ENCODE measurements around the gene MBNL1. TPM values are rescaled to one million over a fixed set of nuclear protein-coding genes. Genes with fewer than 3 reads are reported as not detected.

Gene MBNL1
- total RNA-seq, 1 experiment from 2014 or later = 201 TPM

DNA sequence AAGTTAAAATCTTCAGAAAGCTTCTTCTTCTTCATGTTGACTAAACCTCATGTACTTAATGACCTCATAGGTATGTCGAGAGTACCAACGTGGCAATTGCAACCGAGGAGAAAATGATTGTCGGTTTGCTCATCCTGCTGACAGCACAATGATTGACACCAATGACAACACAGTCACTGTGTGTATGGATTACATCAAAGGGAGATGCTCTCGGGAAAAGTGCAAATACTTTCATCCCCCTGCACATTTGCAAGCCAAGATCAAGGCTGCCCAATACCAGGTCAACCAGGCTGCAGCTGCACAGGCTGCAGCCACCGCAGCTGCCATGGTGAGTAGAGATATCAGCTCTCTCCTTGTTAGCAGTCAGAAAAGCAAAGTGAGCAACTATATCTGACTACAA is 176.5 kb downstream of the MBNL1 start:
- no peak for DNase-seq (ENCODE audit: low read depth)

DNA sequence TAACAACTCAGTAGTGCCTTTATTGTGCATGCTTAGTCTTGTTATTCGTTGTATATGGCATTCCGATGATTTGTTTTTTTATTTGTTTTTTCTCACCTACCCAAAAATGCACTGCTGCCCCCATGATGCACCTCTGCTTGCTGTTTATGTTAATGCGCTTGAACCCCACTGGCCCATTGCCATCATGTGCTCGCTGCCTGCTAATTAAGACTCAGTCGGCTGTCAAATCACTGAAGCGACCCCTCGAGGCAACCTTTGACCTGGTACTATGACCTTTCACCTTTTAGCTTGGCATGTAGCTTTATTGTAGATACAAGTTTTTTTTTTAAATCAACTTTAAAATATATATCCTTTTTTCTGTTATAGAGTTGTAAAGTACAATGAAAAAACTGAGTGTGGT is 177.8 kb downstream of the MBNL1 start:
- no peak for DNase-seq (ENCODE audit: low read depth)

GRCh38 chr3:152447511-152447910 is 178.8 kb downstream of the MBNL1 start:
- no peak for DNase-seq (ENCODE audit: low read depth)

GRCh38 chr3:152448091-152448490 is 179.4 kb downstream of the MBNL1 start:
- no peak for DNase-seq (ENCODE audit: low read depth)

GRCh38 chr3:152452318-152452717 is 183.6 kb downstream of the MBNL1 start:
- DNase-seq (ENCODE audit: low read depth) = peak; percentile 27

DNA sequence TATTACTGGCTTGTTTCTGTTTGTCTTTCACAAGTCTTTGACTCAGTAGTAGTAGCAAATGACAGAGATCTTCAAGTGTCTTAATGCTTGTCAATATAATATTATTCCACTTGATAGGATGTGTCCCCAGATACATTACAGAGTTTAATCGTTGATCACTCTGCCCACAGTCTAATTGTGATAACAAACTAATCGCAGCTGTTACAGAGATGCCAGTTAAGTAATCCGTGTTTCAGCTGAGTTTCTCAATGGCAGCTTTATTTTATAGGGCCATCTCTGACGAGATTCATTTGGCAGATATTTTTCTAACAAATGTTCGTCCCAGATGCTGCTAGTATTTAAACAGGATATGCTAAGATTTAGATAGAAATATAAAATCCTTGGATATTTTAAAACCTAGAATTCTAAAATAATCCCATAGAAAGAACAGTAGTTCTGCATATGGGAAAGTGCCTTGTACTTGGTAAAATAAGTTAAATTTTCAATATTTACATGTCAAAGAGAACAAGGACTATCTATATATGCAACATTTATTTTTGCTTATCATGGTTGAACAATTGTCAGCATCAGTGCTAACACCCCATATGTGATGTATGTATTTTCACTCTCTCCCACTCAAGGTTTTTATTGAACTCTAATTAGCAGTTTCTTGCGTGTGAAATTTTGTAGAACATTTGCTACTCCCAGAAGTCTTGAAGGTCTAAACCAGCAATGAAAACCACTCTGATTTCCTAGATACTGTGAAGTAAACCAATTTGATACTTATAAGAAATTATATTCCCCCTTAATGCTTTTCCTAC is 185.5 kb downstream of the MBNL1 start:
- no peak for DNase-seq (ENCODE audit: low read depth)

- DNase-seq (ENCODE audit: low read depth) = no peak
These were observed 187.3 kb downstream of the MBNL1 start for GRCh38 chr3:152455989-152456388.

DNA sequence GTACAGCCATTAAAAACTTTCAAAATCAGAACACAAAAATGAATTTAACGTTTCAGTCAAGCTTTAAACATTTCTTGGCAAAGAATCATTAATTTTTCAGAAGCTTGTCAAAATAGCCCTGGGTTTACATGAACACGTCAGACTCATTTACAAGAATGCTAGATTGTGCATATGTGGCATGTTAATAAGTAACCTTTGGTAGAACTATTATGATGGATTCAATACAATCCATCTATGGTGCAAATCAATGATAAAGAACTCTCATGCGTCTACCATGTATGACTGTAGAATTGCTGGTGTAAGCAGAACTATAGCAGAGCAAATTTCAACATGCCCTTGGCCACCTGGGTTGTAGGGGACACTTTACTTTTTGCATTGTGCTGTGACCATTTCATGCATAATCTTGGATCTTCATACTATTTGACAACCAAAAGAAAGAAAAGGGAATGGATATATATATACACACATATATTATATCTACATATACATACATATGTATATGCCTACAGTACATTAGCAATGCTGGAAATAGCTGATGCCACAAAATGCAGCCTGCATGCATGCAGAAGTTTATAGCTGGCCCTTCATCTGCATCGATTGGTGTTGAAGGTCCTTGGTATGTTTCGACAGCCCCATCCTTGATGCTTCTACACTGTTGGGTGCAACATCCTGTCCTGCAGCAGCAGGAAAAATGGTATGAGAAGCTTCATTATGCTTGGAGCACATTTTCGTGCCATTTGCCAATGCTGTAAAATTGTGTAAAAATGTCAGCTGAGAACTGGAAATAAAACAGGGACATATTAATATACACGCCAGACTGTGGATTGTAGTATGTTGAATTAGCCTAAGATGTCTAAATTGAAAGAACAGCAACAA is 189.0 kb downstream of the MBNL1 start:
- DNase-seq (ENCODE audit: low read depth) = no peak

- DNase-seq (ENCODE audit: low read depth) = no peak
These were observed 189.8 kb downstream of the MBNL1 start for GRCh38 chr3:152458376-152459117.

DNA sequence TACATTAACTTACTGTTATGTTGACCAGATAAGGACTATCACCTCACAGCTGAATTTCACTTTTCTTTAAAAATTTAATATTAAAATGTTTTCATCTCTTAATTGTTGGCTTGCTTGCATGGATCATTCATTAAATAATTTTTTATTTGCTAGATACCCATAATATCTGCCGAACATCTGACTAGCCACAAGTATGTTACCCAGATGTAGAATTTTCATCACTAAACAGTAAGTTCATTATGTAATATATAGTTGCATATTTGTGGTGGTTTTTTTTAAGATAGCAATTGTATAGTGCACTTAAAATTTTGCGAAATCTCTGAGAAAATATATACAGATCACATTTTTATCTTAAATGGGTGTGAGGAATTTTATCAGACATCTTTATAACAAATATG is 190.4 kb downstream of the MBNL1 start:
- no peak for DNase-seq (ENCODE audit: low read depth)

GRCh38 chr3:152459572-152459971 is 190.8 kb downstream of the MBNL1 start:
- DNase-seq (ENCODE audit: low read depth) = no peak

- no peak for DNase-seq (ENCODE audit: low read depth)
These were observed 192.2 kb downstream of the MBNL1 start for GRCh38 chr3:152460936-152461335.

DNA sequence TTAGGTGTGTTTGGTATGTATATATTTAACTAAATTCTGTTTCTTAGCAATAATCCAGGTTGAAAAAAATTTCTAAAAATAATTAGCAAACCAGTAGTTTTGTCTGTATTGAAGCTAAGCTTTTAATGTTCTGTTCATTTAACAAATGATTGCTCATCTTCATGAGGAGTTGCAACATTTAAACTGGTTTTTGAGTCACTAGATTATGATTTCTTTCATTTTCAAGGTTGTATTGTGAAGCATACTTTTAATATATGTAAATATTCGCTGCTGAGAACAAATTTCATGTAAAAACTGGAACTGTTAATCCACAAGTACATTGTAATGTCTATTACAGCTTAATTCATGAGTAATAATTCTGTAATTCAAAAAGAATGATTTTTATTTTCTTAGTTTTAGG is 192.7 kb downstream of the MBNL1 start:
- no peak for DNase-seq (ENCODE audit: low read depth)

- DNase-seq (ENCODE audit: low read depth) = peak; percentile 40
These were observed 198.1 kb downstream of the MBNL1 start for GRCh38 chr3:152466784-152467183.

DNA sequence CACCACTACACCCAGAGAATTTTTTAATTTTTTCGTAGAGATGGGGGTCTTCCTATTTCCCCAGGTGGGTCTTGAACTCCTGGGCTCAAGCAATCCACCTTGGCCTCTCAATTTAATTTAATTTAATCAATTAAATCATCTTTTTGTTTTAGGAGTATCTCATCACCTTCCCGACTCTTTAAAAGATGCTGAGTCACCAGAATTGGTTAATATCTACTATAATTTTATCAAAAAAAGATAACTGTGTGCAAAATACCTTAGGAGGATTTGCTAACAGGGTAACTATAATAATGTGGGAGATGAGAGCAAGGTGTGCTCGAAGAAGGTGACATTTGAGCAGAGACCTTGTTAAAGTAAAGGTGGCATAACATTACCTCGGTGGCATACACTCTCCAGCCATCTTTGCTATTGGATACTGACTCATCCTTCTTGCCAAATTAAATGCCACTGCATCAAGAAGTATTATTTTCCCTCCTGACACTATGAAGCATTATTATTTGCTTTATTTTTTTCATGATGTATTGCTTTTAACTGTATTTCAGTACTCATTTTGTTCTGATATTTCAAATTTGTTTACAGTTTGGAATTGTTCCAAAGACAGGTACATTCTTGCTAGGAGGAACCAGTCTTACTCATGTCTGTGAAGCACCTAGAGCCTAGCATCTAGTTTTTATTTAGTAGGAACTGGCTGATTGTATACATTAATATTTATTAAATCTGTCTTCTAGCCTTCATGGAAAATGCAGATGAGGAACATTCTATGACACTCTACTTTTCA is 200.7 kb downstream of the MBNL1 start:
- no peak for DNase-seq (ENCODE audit: low read depth)

GRCh38 chr3:152470095-152470494 is 201.4 kb downstream of the MBNL1 start:
- DNase-seq (ENCODE audit: low read depth) = no peak

DNA sequence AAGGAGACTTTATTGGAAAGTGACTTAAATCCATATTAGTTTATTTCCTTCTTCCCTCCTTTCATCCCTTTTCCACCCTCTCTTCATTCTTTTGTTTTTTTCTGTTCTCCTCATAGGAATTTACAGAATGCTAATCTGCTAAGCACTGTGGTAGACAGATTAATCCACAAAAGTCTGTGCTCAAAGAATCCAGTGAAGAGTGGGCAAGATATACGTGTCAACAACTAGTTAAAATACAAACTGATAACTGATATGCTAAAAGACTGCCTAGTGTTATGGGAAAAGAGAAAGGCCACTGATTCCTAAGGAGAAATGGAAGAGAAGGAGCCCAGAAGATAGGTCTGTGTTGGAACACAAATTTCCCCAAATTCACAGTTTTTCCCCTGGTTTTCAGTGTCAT is 202.2 kb downstream of the MBNL1 start:
- DNase-seq (ENCODE audit: low read depth) = no peak

GRCh38 chr3:152471814-152472671 is 203.3 kb downstream of the MBNL1 start:
- peak; percentile 75 for DNase-seq (ENCODE audit: low read depth)

- no peak for DNase-seq (ENCODE audit: low read depth)
These were observed 203.9 kb downstream of the MBNL1 start for GRCh38 chr3:152472672-152472954.

- peak; percentile 65 for DNase-seq (ENCODE audit: low read depth)
These were observed 205.9 kb downstream of the MBNL1 start for GRCh38 chr3:152474585-152474984.

GRCh38 chr3:152477422-152477821 is 208.7 kb downstream of the MBNL1 start:
- DNase-seq (ENCODE audit: low read depth) = no peak

All from M059J (cell line).